Tibial nerve (tissue), 4 donors: ENCODE measurements around the gene DPPA5. TPM values are rescaled to one million over a fixed set of nuclear protein-coding genes. Genes with fewer than 3 reads are reported as not detected.
"Not testable (repeated sequence)": the region's sequence is repeated elsewhere in the genome, so short reads cannot be mapped to it uniquely, and the experiment has no call there.

ENCODE experiments used
- DNase-seq, 2 donors: peaks; one replicate each; pipeline ENCODE4 v3.0.0-alpha.2; 2019; ENCODE audit warnings: low spot score in 2 of 2
- H3K27ac ChIP-seq, 4 donors: fragments of 200-600 bp; sonication (generic) in 3 of 4; one replicate each; pipeline ENCODE4 v1.5.1; 2017 to 2019; ENCODE audit warnings: mild to moderate bottlenecking in 1 of 4
- H3K27me3 ChIP-seq, 2 donors: fragments of 200-600 bp; sonication (generic) in 1 of 2; one replicate each; pipeline versions ENCODE4 v1.5.1 to v1.6.0; 2017 to 2019
- H3K36me3 ChIP-seq, 3 donors: fragments of 200-600 bp; sonication (generic); one replicate each; pipeline ENCODE4 v1.5.1; 2018 to 2019
- H3K4me1 ChIP-seq, 4 donors: fragments of 200-600 bp; sonication (generic) in 3 of 4; one replicate each; pipeline ENCODE4 v1.5.1; 2017 to 2019
- H3K4me3 ChIP-seq, 4 donors: fragments of 200-600 bp; sonication (generic) in 3 of 4; one replicate each; pipeline ENCODE4 v1.5.1; 2017 to 2019; ENCODE audit warnings: mild to moderate bottlenecking in 1 of 4, moderate library complexity in 1 of 4
- H3K9me3 ChIP-seq, 4 donors: fragments of 200-600 bp; sonication (generic) in 3 of 4; one replicate each; pipeline ENCODE4 v1.5.1; 2017 to 2019
- CTCF ChIP-seq, 5 experiments: fragments of 200-600 bp in 3 of 5; fragments of 450-650 bp in 2 of 5; sonication (generic) in 3 of 5; IDR thresholded peaks; one replicate each; pipeline ENCODE4 v1.5.1; 2016 to 2019; ENCODE audit warnings: antibody characterized with exemption in 5 of 5, mild to moderate bottlenecking in 3 of 5, moderate library complexity in 2 of 5
- EP300 ChIP-seq, 2 donors: sonication (generic); formaldehyde crosslinking; IDR thresholded peaks; one replicate each; pipeline ENCODE4 v1.6.1; 2017; ENCODE audit warnings: antibody characterized with exemption in 2 of 2, mild to moderate bottlenecking in 1 of 2
- POLR2A ChIP-seq, 2 donors: fragments of 450-650 bp; IDR thresholded peaks; one replicate each; pipeline ENCODE4 v1.6.1; 2017; ENCODE audit warnings: antibody characterized with exemption in 2 of 2, mild to moderate bottlenecking in 2 of 2, moderate library complexity in 2 of 2
- WGBS, 2 donors: methylation state at CpG; one replicate each; pipeline ENCODE4 v1.1.5; 2018; 5-methylcytosine and 5-hydroxymethylcytosine counted together
- small RNA-seq: library from RNA; depleted of rRNA; stranded (forward); fragments of <200 nt; gene quantifications from one replicate; pipeline ENCODE3, GENCODE V24; 2016
- total RNA-seq, 4 donors: library from RNA; depleted of rRNA; stranded (reverse); fragments of >200 nt; gene quantifications; one replicate each; pipeline ENCODE4 v1.1.0, GENCODE V29; 2016

Gene DPPA5
- total RNA-seq, 4 donors from 2014 or later = not detected

- 0 to 1% methylated on average over 50 to 52 of the region's 59 CpGs for WGBS, 2 donors
- Histone ChIP-seq H3K36me3 (no peaks in the 10 kb centered on the region), H3K4me3 (peak overlapping the region; percentile 27 to 62 (median 46)), H3K27me3 (peaks cover 0 to 8% of the 10 kb centered on the region in 2 donors), H3K4me1 (peaks cover 0 to 18% (median 0%) of the 10 kb centered on the region in 4 donors), H3K9me3 (peaks cover 0 to 6% (median 0%) of the 10 kb centered on the region in 4 donors), H3K27ac (peak overlapping the region in 2 of 4 donors; percentile 17 to 40)
- peak in 1 of 2 donors; percentile 8 for DNase-seq
- TF ChIP-seq POLR2A (IDR thresholded peaks at IDR 0.05) (no peak), CTCF (IDR thresholded peaks at IDR 0.05) (peak in 2 of 5 experiments; percentile 21 to 26), EP300 (IDR thresholded peaks at IDR 0.05) (no peak)
Observed at GRCh38 chr6:73309785-73310502, 44.1 kb downstream of the DPPA5 start.

- H3K4me1 ChIP-seq = peaks cover 0 to 16% (median 0%) of the 10 kb centered on the region in 4 donors
- H3K4me3 ChIP-seq = peak overlapping the region; percentile 27 to 62 (median 46)
- 4 to 9% methylated on average over 9 to 13 of the region's 13 CpGs for WGBS, 2 donors
- peak overlapping the region in 1 of 4 donors; percentile 17 for H3K27ac ChIP-seq
- H3K27me3 ChIP-seq = peaks cover 0 to 3% of the 10 kb centered on the region in 2 donors
- no peaks in the 10 kb centered on the region for H3K36me3 ChIP-seq
- DNase-seq = no peak
- no peak for TF ChIP-seq EP300 (IDR thresholded peaks at IDR 0.05)
- no peak for TF ChIP-seq POLR2A (IDR thresholded peaks at IDR 0.05)
- TF ChIP-seq CTCF (IDR thresholded peaks at IDR 0.05) = no peak
- H3K9me3 ChIP-seq = peaks cover 0 to under 1% (median 0%) of the 10 kb centered on the region in 4 donors
Observed at GRCh38 chr6:73309535-73309784, 44.6 kb downstream of the DPPA5 start.

- no peak overlapping the region for H3K27ac ChIP-seq
- no peaks in the 10 kb centered on the region for H3K27me3 ChIP-seq
- WGBS, 2 donors = 83 to 84% methylated on average over 26 of the region's 26 CpGs
- no peak for TF ChIP-seq CTCF (IDR thresholded peaks at IDR 0.05)
- no peak for TF ChIP-seq POLR2A (IDR thresholded peaks at IDR 0.05)
- H3K9me3 ChIP-seq = no peaks in the 10 kb centered on the region
- H3K4me1 ChIP-seq = peaks cover 0 to 16% (median 0%) of the 10 kb centered on the region in 4 donors
- H3K4me3 ChIP-seq = peak overlapping the region in 3 of 4 donors; percentile 29 to 62 (median 62)
- no peak for DNase-seq
- no peaks in the 10 kb centered on the region for H3K36me3 ChIP-seq
Observed at GRCh38 chr6:73308712-73309534, 45.2 kb downstream of the DPPA5 start.

GRCh38 chr6:73303773-73304172 lies 50.3 kb downstream of the DPPA5 start:
- not testable (repeated sequence) for H3K27ac ChIP-seq, H3K36me3 ChIP-seq, H3K4me3 ChIP-seq, H3K27me3 ChIP-seq, H3K4me1 ChIP-seq, H3K9me3 ChIP-seq, DNase-seq
- WGBS, 2 donors = 90 to 91% methylated on average over 7 of the region's 7 CpGs

Small RNA genes lying within 50 kb of the gene (small RNA-seq; reads per million reads assigned to genes)
- gene RPL39P3 = not detected

Other genes starting within 250 kb of the DPPA5 start
- under 1 TPM in 1 of 4 donors, not detected in 3; 0.84 TPM for gene KHDC1L, start 128.8 kb downstream of the DPPA5 start, total RNA-seq
- 1 to 10 TPM in 1 of 4 donors, under 1 TPM in 3; 0.42 to 7.4 (median 0.74) TPM for gene KHDC1, start 91.1 kb downstream of the DPPA5 start, total RNA-seq
- gene KHDC3L, start 8.4 kb upstream of the DPPA5 start, total RNA-seq = not detected
- gene OOEP, start 15.6 kb upstream of the DPPA5 start, total RNA-seq = not detected
- gene DDX43, start 40.6 kb upstream of the DPPA5 start, total RNA-seq = 10 to 100 TPM in 1 of 4 donors, 1 to 10 TPM in 3; 1.3 to 12.0 (median 2.5) TPM
- gene CGAS, start 98.0 kb upstream of the DPPA5 start, total RNA-seq = 1 to 10 TPM; 5.9 to 9.8 (median 7.1) TPM
- gene MTO1, start 107.5 kb upstream of the DPPA5 start, total RNA-seq = 10 to 100 TPM; 31.0 to 42.8 (median 37.9) TPM
- gene EEF1A1, start 166.8 kb upstream of the DPPA5 start, total RNA-seq = 1,000 to 10,000 TPM; 7,087 to 8,344 (median 7,781) TPM